ENCODE results near the gene HELZ2. TPM values are rescaled to one million over a fixed set of nuclear protein-coding genes. Genes with fewer than 3 reads are reported as not detected.

HELZ2 gene
- total and polyA plus RNA-seq, 2 experiments from 2014 or later: 5.2 to 48.9 TPM

GRCh38 chr20:63587256-63587655, 13.2 kb upstream of the HELZ2 start (continued):
- TF ChIP-seq ZNF462 (CRISPR knock-in tag; IDR thresholded peaks at IDR 0.05) (no peak), NANOG (IDR thresholded peaks at IDR 0.05; ENCODE audit: borderline replicate concordance) (no peak), STAT1 (IDR thresholded peaks at IDR 0.05; ENCODE audit: unreplicated experiment) (no peak), ETS1 (IDR thresholded peaks at IDR 0.05) (no peak)

GRCh38 chr20:63586797-63587196, 12.8 kb upstream of the HELZ2 start:
- H3K4me3 Mint-ChIP-seq: no peak overlapping the region
- H3K4me1 Mint-ChIP-seq: no peaks in the 10 kb centered on the region
- no peak for ATAC-seq
- Histone ChIP-seq H3K36me3 (ENCODE audit: insufficient read depth) (no peaks in the 10 kb centered on the region), H3F3A (replicated peaks; ENCODE audit: low read depth) (0 out of 2 replicates have a peak, but pooled peaks cover 2% of the 10 kb centered on the region), H3K27ac (ENCODE audit: low read depth) (no peak overlapping the region), H3K4me3 (no peak overlapping the region), H3K27me3 (ENCODE audit: insufficient read depth) (no peaks in the 10 kb centered on the region), H2AFZ (no peak overlapping the region), H3K79me2 (replicated peaks; ENCODE audit: insufficient read depth) (no peaks in the 10 kb centered on the region), H3K4me1 (ENCODE audit: insufficient read depth) (no peaks in the 10 kb centered on the region), H3K9me2 (ENCODE audit: insufficient read depth) (no peaks in the 10 kb centered on the region), H4K20me1 (replicated peaks; ENCODE audit: insufficient read depth) (no peaks in the 10 kb centered on the region), H3K4me2 (no peak overlapping the region)
- no peak for DNase-seq (ENCODE audit: low spot score)
- H3K36me3 Mint-ChIP-seq (ENCODE audit: low read depth): peaks cover 12% of the 10 kb centered on the region
- peaks cover 8% of the 10 kb centered on the region for H3K27me3 Mint-ChIP-seq (ENCODE audit: insufficient read depth, low read depth, poor library complexity)
- no peak for TF ChIP-seq EZH2phosphoT487 (IDR thresholded peaks at IDR 0.05; ENCODE audit: unreplicated experiment)
- no peak for TF ChIP-seq REST (IDR thresholded peaks at IDR 0.05; ENCODE audit: unreplicated experiment)
- TF ChIP-seq CTCF (conservative IDR thresholded peaks at IDR 0.05; ENCODE audit: low read depth in 2 of 2): no peak
- no peak for TF ChIP-seq STAT1 (IDR thresholded peaks at IDR 0.05; ENCODE audit: unreplicated experiment)
- no peak for TF ChIP-seq POLR2AphosphoS5 (IDR thresholded peaks at IDR 0.05; ENCODE audit: low read depth)
- no peak for TF ChIP-seq ZNF114 (CRISPR knock-in tag; IDR thresholded peaks at IDR 0.05)
- H3K27ac Mint-ChIP-seq: no peak overlapping the region
- H3K9me3 Mint-ChIP-seq: no peaks in the 10 kb centered on the region
